ENCODE results near the gene ARVCF. TPM values are rescaled to one million over a fixed set of nuclear protein-coding genes. Genes with fewer than 3 reads are reported as not detected.

Gene ARVCF
- total and polyA plus RNA-seq, 2 experiments from 2014 or later = 15.6 to 122 TPM

GRCh38 chr22:19984201-19984753 lies 32.3 kb downstream of the ARVCF start:
- no peak for DNase-seq (ENCODE audit: low spot score)
- H3K4me1 Mint-ChIP-seq = peaks cover 3% of the 10 kb centered on the region; the same call in 2 of the 3 replicates
- Histone ChIP-seq H3K4me1 (ENCODE audit: insufficient read depth) (peaks cover 8% of the 10 kb centered on the region; the same call in 1 of the 2 replicates), H3K9me2 (ENCODE audit: insufficient read depth) (no peaks in the 10 kb centered on the region), H3K4me3 (no peak overlapping the region), H3K79me2 (replicated peaks; ENCODE audit: insufficient read depth) (peaks cover 9% of the 10 kb centered on the region), H3K27ac (ENCODE audit: low read depth) (no peak overlapping the region), H3K4me2 (no peak overlapping the region), H3K27me3 (ENCODE audit: insufficient read depth) (no peaks in the 10 kb centered on the region), H3F3A (replicated peaks; ENCODE audit: low read depth) (no peaks in the 10 kb centered on the region), H2AFZ (no peak overlapping the region), H3K36me3 (ENCODE audit: insufficient read depth) (0 out of 2 replicates have a peak, but pooled peaks cover under 1% of the 10 kb centered on the region), H4K20me1 (replicated peaks; ENCODE audit: insufficient read depth) (no peaks in the 10 kb centered on the region; the same call in 1 of the 2 replicates)
- H3K9me3 Mint-ChIP-seq = no peaks in the 10 kb centered on the region
- H3K4me3 Mint-ChIP-seq = no peak overlapping the region
- no peak for ATAC-seq
- peaks cover 5% of the 10 kb centered on the region; the same call in 2 of the 3 replicates for H3K36me3 Mint-ChIP-seq (ENCODE audit: low read depth)
- no peak overlapping the region for H3K27ac Mint-ChIP-seq
- TF ChIP-seq POLR2AphosphoS5 (IDR thresholded peaks at IDR 0.05; ENCODE audit: low read depth) (no peak), EZH2 (IDR thresholded peaks at IDR 0.05; ENCODE audit: low read depth, unreplicated experiment) (no peak), NANOG (IDR thresholded peaks at IDR 0.05; ENCODE audit: borderline replicate concordance) (no peak), ZNF462 (CRISPR knock-in tag; IDR thresholded peaks at IDR 0.05) (no peak)
- TF ChIP-seq, protein P1, sequence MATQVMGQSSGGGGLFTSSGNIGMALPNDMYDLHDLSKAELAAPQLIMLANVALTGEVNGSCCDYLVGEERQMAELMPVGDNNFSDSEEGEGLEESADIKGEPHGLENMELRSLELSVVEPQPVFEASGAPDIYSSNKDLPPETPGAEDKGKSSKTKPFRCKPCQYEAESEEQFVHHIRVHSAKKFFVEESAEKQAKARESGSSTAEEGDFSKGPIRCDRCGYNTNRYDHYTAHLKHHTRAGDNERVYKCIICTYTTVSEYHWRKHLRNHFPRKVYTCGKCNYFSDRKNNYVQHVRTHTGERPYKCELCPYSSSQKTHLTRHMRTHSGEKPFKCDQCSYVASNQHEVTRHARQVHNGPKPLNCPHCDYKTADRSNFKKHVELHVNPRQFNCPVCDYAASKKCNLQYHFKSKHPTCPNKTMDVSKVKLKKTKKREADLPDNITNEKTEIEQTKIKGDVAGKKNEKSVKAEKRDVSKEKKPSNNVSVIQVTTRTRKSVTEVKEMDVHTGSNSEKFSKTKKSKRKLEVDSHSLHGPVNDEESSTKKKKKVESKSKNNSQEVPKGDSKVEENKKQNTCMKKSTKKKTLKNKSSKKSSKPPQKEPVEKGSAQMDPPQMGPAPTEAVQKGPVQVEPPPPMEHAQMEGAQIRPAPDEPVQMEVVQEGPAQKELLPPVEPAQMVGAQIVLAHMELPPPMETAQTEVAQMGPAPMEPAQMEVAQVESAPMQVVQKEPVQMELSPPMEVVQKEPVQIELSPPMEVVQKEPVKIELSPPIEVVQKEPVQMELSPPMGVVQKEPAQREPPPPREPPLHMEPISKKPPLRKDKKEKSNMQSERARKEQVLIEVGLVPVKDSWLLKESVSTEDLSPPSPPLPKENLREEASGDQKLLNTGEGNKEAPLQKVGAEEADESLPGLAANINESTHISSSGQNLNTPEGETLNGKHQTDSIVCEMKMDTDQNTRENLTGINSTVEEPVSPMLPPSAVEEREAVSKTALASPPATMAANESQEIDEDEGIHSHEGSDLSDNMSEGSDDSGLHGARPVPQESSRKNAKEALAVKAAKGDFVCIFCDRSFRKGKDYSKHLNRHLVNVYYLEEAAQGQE (IDR thresholded peaks at IDR 0.05; ENCODE audit: unreplicated experiment) = no peak
- H3K27me3 Mint-ChIP-seq (ENCODE audit: insufficient read depth, low read depth, poor library complexity) = peaks cover 7% of the 10 kb centered on the region
